Aorta (tissue), 5 donors: ENCODE data around the gene MAP3K9. TPM values are rescaled to one million over a fixed set of nuclear protein-coding genes. Genes with fewer than 3 reads are reported as not detected.
A peak's percentile ranks its signal among the peaks of the same experiment; 100 is the strongest.
"Not testable (repeated sequence)": the region's sequence is repeated elsewhere in the genome, so short reads cannot be mapped to it uniquely, and the experiment has no call there.

ENCODE experiments used
- ATAC-seq: fragments of 200-7000 bp; cut with Tn5 transposase; one replicate; pipeline ENCODE4 v1.9.1; 2022; ENCODE audit warnings: moderate library complexity; ENCODE audit not compliant: low FRiP score
- DNase-seq, 2 donors: peaks; one replicate each; pipeline ENCODE4 v3.0.0-alpha.2; 2020
- H3K27ac ChIP-seq, 2 donors: one replicate each; pipeline ENCODE4 v1.5.1; 2013; ENCODE audit warnings: low read length in 2 of 2, mild to moderate bottlenecking in 2 of 2, moderate library complexity in 2 of 2, control low read depth in 1 of 2, inconsistent platforms in 1 of 2, low read depth in 1 of 2
- H3K27me3 ChIP-seq, 2 donors: one replicate each; pipeline ENCODE4 v1.6.1; 2013; ENCODE audit warnings: control low read depth in 1 of 2, low read length in 1 of 2, mild to moderate bottlenecking in 1 of 2, moderate library complexity in 1 of 2; ENCODE audit not compliant: insufficient read depth in 2 of 2, control insufficient read depth in 1 of 2
- H3K36me3 ChIP-seq, 2 donors: one replicate each; pipeline ENCODE4 v1.6.1; 2013; ENCODE audit warnings: control low read depth in 1 of 2, low read length in 1 of 2, mild to moderate bottlenecking in 1 of 2; ENCODE audit not compliant: insufficient read depth in 2 of 2, control insufficient read depth in 1 of 2
- H3K4me1 ChIP-seq, 2 donors: one replicate each; pipeline ENCODE4 v1.6.1; 2013; ENCODE audit warnings: low read length in 2 of 2, control low read depth in 1 of 2, mild to moderate bottlenecking in 1 of 2, moderate library complexity in 1 of 2; ENCODE audit not compliant: insufficient read depth in 2 of 2, control insufficient read depth in 1 of 2
- H3K4me3 ChIP-seq, 2 donors: one replicate each; pipeline ENCODE4 v1.5.1; 2013; ENCODE audit warnings: low read length in 2 of 2, control low read depth in 1 of 2, mild to moderate bottlenecking in 1 of 2
- H3K9me3 ChIP-seq: one replicate; pipeline ENCODE4 v1.6.1; 2013; ENCODE audit warnings: mild to moderate bottlenecking, low read length; ENCODE audit not compliant: control insufficient read depth
- WGBS, 2 donors: extraction: QIAGEN DNeasy Blood & Tissue Kit; methylation state at CpG; one replicate each; pipeline ENCODE4 v1.1.7; 2013; 5-methylcytosine and 5-hydroxymethylcytosine counted together
- intact Hi-C, 2 donors: fragments of 100-400 bp; cut with DNase I; formaldehyde crosslinking; loops; one replicate each; pipeline versions ENCODE4 v1.14.2 to v1.15.0; 2022
- polyA plus RNA-seq, 2 donors: library from polyadenylated mRNA; stranded (reverse); fragments of 200-250 nt; gene quantifications; one replicate each; pipeline ENCODE4 v1.2.3, GENCODE V29; 2013
- total RNA-seq, 2 donors: library from RNA; stranded (reverse); fragmentation: NEBNext Ultra II Directional; extraction: Animal tissue kit (Norgen Biotek cat#: 25700); gene quantifications; one replicate each; pipeline ENCODE4 v1.2.1, GENCODE V29; 2021
- donor health status: healthy with polysubstance abuse.
- donor health status: Bipolar disorder and iron deficiency.
- donor health status: DM: no; HTN: no; CAD: no.
- donor health status: DM: no; HTN: no; CAD: no.
- donor health status: DM: yes; HTN: yes; CAD: no.

The MAP3K9 gene
- total and polyA plus RNA-seq, 4 donors = 0.20 to 1.5 (median 0.73) TPM

- ATAC-seq (no peak), DNase-seq (no peak)
- Histone ChIP-seq H3K27ac (no peak overlapping the region), H3K9me3 (no peaks in the 10 kb centered on the region), H3K4me3 (no peak overlapping the region), H3K4me1 (no peaks in the 10 kb centered on the region), H3K36me3 (no peaks in the 10 kb centered on the region), H3K27me3 (no peaks in the 10 kb centered on the region)
- intact Hi-C loops = no loop called here
Measured at GRCh38 chr14:70706177-70706576, 103.1 kb downstream of the MAP3K9 start.

DNA sequence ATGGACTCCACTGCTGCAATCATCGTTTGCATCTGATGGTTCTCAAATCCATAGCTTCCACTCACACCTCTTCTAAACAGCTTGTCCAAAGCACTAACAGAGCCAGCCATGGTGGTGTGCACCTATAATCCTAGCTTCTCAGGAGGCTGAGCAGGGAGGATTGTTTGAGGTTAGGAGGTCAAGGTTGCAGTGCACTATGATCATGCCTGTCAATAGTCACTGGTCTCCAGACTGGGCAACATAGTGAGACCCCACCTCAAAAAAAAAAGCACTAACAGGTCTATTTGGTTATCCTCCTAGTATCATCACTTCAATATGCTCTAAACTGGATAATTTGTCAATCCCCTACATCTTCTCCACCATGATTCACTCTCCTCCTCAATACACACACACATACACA is 104.4 kb downstream of the MAP3K9 start:
- ATAC-seq (no peak), DNase-seq (no peak)
- no peaks in the 10 kb centered on the region for H3K27me3 ChIP-seq
- no peaks in the 10 kb centered on the region for H3K9me3 ChIP-seq
- 83 to 94% methylated on average over 1 of the region's 1 CpG for WGBS, 2 donors
- no peaks in the 10 kb centered on the region for H3K4me1 ChIP-seq
- intact Hi-C loops = no loop called here
- no peaks in the 10 kb centered on the region for H3K36me3 ChIP-seq
- H3K4me3 ChIP-seq = no peak overlapping the region
- H3K27ac ChIP-seq = no peak overlapping the region

DNA sequence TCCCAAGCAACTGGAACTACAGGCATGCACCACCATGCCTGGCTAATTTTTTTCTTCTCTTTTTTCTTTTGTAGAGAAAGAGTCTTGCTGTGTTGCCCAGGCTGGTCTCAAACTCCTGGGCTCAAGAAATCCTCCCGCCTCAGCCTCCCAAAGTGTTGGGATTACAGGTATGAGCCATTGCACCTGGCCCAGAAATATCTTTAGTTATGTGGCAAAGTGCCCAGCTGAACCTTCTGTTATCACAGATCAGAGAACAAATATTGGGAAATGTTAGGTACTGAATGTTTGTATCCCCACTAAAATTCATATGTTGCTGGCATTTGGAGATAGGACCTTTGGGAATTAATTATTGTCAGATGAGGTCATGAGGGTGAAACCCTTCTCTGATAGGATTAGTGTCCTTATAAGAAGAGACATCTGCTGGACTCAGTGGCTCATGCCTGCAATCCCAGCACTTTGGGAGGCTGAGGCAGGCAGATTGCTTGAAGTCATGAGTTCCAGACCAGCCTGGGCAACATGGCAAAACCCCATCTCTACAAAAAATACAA is 105.6 kb downstream of the MAP3K9 start:
- H3K9me3 ChIP-seq, ATAC-seq, H3K4me1 ChIP-seq, intact Hi-C loops, H3K36me3 ChIP-seq, H3K27ac ChIP-seq, H3K27me3 ChIP-seq, H3K4me3 ChIP-seq, DNase-seq: not testable (repeated sequence)
- WGBS, 2 donors = 91% methylated on average over 1 of the region's 1 CpG

GRCh38 chr14:70702161-70702560 is 107.2 kb downstream of the MAP3K9 start:
- WGBS, 2 donors = 53 to 76% methylated on average over 3 of the region's 3 CpGs
- Histone ChIP-seq H3K4me3 (no peak overlapping the region), H3K36me3 (no peaks in the 10 kb centered on the region), H3K9me3 (no peaks in the 10 kb centered on the region), H3K4me1 (no peaks in the 10 kb centered on the region), H3K27me3 (no peaks in the 10 kb centered on the region), H3K27ac (no peak overlapping the region)
- DNase-seq (no peak), ATAC-seq (no peak)
- intact Hi-C loops = no loop called here

DNA sequence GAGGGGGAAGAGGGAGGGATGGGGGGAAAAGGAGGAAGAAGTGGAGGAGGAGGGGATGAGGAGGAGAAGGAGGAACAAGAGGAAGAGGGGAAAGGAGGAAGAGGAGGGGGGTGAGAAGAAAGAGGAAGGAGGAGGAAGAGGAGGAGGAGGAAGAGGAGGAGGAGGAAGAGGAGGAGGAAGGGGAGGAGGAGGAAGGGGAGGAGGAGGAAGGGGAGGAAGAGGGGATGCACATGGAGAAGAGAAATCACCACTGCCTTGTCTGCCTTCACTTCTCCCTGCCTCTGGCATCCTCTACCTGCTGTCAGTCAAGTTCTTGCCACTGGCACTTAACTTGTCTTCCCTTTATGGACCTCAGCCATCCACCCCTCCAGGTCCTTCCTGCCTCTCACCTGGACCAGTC is 107.7 kb downstream of the MAP3K9 start:
- H3K36me3 ChIP-seq = no peaks in the 10 kb centered on the region
- DNase-seq (no peak), ATAC-seq (no peak)
- intact Hi-C loops = no loop called here
- no peak overlapping the region for H3K27ac ChIP-seq
- H3K4me3 ChIP-seq = no peak overlapping the region
- no peaks in the 10 kb centered on the region for H3K27me3 ChIP-seq
- no peaks in the 10 kb centered on the region for H3K9me3 ChIP-seq
- H3K4me1 ChIP-seq = no peaks in the 10 kb centered on the region

GRCh38 chr14:70700955-70701585 is 108.2 kb downstream of the MAP3K9 start:
- Histone ChIP-seq H3K9me3 (no peaks in the 10 kb centered on the region), H3K4me1 (no peaks in the 10 kb centered on the region), H3K36me3 (no peaks in the 10 kb centered on the region), H3K4me3 (no peak overlapping the region), H3K27me3 (no peaks in the 10 kb centered on the region), H3K27ac (no peak overlapping the region)
- ATAC-seq = no peak
- DNase-seq = no peak
- 78 to 79% methylated on average over 4 of the region's 4 CpGs for WGBS, 2 donors
- intact Hi-C loops = no loop called here

GRCh38 chr14:70699646-70700045 is 109.7 kb downstream of the MAP3K9 start:
- Histone ChIP-seq H3K4me1 (no peaks in the 10 kb centered on the region), H3K27ac (no peak overlapping the region), H3K27me3 (no peaks in the 10 kb centered on the region), H3K36me3 (no peaks in the 10 kb centered on the region), H3K4me3 (no peak overlapping the region), H3K9me3 (no peaks in the 10 kb centered on the region)
- DNase-seq (no peak), ATAC-seq (no peak)
- 80 to 90% methylated on average over 5 of the region's 5 CpGs for WGBS, 2 donors
- intact Hi-C loops = no loop called here

DNA sequence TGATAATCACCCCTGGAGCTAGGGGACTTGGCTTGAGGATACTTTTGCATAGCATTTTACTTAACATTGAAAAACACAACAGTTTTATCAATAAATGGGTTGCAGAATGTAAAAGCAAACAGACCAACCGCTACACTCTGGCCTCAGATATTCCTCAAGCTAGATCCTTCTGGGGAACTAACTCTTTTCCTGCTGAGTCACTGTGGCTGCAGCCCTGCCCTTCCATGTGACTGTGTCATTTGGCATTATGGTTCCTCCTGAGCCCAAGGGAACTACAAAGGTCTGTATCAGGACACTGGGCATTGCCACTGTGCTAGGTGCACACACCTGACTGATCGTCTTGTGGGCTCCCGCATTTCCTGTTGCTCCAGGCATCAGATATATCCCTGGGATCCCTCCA is 111.0 kb downstream of the MAP3K9 start:
- Histone ChIP-seq H3K4me1 (no peaks in the 10 kb centered on the region), H3K27me3 (no peaks in the 10 kb centered on the region), H3K36me3 (no peaks in the 10 kb centered on the region), H3K27ac (no peak overlapping the region), H3K9me3 (no peaks in the 10 kb centered on the region), H3K4me3 (no peak overlapping the region)
- DNase-seq = peak in 1 of 2 donors; percentile 63
- intact Hi-C loops = no loop called here
- ATAC-seq = peak; percentile 60
- 56 to 59% methylated on average over 3 of the region's 3 CpGs for WGBS, 2 donors

GRCh38 chr14:70697701-70698100 is 111.6 kb downstream of the MAP3K9 start:
- no peaks in the 10 kb centered on the region for H3K36me3 ChIP-seq
- no peaks in the 10 kb centered on the region for H3K27me3 ChIP-seq
- H3K27ac ChIP-seq = no peak overlapping the region
- DNase-seq (no peak), ATAC-seq (no peak)
- no peaks in the 10 kb centered on the region for H3K9me3 ChIP-seq
- 78 to 85% methylated on average over 2 of the region's 2 CpGs for WGBS, 2 donors
- H3K4me1 ChIP-seq = no peaks in the 10 kb centered on the region
- H3K4me3 ChIP-seq = no peak overlapping the region
- intact Hi-C loops = no loop called here
